ENCODE results near the gene EFCAB12.
"Not testable (repeated sequence)": the region's sequence is repeated elsewhere in the genome, so short reads cannot be mapped to it uniquely, and the experiment has no call there.

DNA sequence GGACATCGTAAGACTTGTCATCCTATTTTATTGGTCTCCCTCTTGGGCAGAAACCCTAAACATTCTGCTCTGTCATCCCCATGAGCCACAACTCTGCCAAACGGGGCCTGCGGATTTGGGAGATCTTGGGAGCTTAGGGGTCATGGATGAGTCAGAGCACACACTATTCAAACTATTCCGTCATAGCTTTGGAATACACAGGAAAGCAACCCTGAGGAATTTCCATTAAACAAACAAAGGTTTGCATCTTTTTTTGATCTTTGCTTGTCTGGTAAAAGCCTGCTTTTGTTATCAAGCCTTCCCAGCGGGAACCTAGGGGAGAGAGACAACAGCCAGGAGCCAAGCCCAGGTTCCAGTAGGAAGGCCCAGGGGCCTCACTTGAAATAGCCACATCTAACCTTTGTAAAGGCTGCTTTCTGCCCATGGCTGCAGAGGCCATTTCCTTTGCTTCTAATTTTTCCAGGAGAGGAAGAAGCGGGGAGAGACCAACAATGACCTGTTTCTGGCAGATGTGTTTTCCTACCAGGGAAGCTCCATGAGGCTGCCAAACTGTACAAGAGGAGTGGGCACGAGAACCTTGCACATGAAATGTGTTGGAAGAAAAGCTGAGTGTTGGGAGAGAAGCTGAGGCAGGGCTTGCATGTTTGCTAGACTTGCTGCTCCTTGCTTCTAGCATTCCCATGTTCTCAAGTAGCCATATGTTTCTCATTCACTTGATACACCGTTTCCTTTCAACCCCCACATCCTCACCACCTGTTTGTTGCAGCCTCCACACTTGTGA, 39.5 kb downstream of the EFCAB12 start:
- TF ChIP-seq, protein P1, sequence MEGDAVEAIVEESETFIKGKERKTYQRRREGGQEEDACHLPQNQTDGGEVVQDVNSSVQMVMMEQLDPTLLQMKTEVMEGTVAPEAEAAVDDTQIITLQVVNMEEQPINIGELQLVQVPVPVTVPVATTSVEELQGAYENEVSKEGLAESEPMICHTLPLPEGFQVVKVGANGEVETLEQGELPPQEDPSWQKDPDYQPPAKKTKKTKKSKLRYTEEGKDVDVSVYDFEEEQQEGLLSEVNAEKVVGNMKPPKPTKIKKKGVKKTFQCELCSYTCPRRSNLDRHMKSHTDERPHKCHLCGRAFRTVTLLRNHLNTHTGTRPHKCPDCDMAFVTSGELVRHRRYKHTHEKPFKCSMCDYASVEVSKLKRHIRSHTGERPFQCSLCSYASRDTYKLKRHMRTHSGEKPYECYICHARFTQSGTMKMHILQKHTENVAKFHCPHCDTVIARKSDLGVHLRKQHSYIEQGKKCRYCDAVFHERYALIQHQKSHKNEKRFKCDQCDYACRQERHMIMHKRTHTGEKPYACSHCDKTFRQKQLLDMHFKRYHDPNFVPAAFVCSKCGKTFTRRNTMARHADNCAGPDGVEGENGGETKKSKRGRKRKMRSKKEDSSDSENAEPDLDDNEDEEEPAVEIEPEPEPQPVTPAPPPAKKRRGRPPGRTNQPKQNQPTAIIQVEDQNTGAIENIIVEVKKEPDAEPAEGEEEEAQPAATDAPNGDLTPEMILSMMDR (IDR thresholded peaks at IDR 0.05; ENCODE audit: insufficient read depth, low read length), result not testable (repeated sequence)
- not testable (repeated sequence) for TF ChIP-seq GABPA, POLR2AphosphoS5 (IDR thresholded peaks at IDR 0.05; ENCODE audit: low read depth)
